DOHH2 (cell line): ENCODE results near the gene RPP30.

Experiments
- EZH2phosphoT487 ChIP-seq: fragments of 200-600 bp; sonication (generic); IDR thresholded peaks from 2 replicates; pipeline ENCODE4 v1.6.1; 2017; ENCODE audit warnings: borderline replicate concordance, mild to moderate bottlenecking, antibody characterized with exemption, low read length, moderate library complexity, mixed read lengths
- TF ChIP-seq, protein P1 (sequence below): fragments of 200-600 bp; sonication (generic); IDR thresholded peaks from one replicate; pipeline ENCODE4 v1.5.1; 2014; ENCODE audit warnings: antibody characterized with exemption, mild to moderate bottlenecking, low read depth, low read length; ENCODE audit not compliant: poor library complexity, severe bottlenecking

DNA sequence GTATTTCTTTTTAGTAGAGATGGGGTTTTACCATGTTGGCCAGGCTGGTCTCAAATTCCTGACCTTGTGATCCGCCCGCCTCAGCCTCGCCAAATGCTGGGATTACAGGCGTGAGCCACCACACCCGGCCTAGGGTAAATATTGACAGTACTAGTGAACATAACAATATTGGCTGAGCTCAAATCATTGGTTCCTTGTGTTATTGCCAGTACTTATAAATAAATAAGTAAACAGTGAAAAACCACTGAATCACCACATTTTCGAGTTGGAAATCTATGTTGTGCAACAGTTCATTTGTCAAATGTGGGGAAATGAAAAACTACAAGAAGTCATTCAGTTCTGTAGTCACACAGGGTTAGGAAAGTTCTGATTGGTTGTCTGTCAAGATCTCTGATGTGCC lies 15.8 kb downstream of the RPP30 start:
- TF ChIP-seq, protein P1, sequence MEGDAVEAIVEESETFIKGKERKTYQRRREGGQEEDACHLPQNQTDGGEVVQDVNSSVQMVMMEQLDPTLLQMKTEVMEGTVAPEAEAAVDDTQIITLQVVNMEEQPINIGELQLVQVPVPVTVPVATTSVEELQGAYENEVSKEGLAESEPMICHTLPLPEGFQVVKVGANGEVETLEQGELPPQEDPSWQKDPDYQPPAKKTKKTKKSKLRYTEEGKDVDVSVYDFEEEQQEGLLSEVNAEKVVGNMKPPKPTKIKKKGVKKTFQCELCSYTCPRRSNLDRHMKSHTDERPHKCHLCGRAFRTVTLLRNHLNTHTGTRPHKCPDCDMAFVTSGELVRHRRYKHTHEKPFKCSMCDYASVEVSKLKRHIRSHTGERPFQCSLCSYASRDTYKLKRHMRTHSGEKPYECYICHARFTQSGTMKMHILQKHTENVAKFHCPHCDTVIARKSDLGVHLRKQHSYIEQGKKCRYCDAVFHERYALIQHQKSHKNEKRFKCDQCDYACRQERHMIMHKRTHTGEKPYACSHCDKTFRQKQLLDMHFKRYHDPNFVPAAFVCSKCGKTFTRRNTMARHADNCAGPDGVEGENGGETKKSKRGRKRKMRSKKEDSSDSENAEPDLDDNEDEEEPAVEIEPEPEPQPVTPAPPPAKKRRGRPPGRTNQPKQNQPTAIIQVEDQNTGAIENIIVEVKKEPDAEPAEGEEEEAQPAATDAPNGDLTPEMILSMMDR = no peak
- TF ChIP-seq EZH2phosphoT487 = no peak
